ENCODE measurements around the gene DNM3.

GRCh38 chr1:171998711-171999110 is 157.4 kb downstream of the DNM3 start:
- TF ChIP-seq CTCF (IDR thresholded peaks at IDR 0.05) = no peak
- TF ChIP-seq EZH2 (IDR thresholded peaks at IDR 0.05) = no peak
- no peak for TF ChIP-seq EZH2phosphoT487 (IDR thresholded peaks at IDR 0.05)

Data from neural progenitor cell (in vitro differentiated cells).